ENCODE measurements around the gene EML5. TPM values are rescaled to one million over a fixed set of nuclear protein-coding genes. Genes with fewer than 3 reads are reported as not detected.

Gene EML5
- total and polyA plus RNA-seq, 2 donors (not counting 3 experiments of a cell fraction or from before 2014, with no cell fraction given), result not detected

GRCh38 chr14:88565427-88565826 lies 227.3 kb downstream of the EML5 start:
- no peak for TF ChIP-seq GATA2 (IDR thresholded peaks at IDR 0.05; ENCODE audit: insufficient read depth, insufficient read length, low read depth, low read length)
- TF ChIP-seq JUN (IDR thresholded peaks at IDR 0.05; ENCODE audit: borderline replicate concordance, insufficient read depth, insufficient read length, low read depth), result no peak
- no peak for TF ChIP-seq POLR2AphosphoS5 (IDR thresholded peaks at IDR 0.05; ENCODE audit: insufficient read depth, low read depth, low read length)
- TF ChIP-seq EZH2 (IDR thresholded peaks at IDR 0.05; ENCODE audit: borderline replicate concordance, low read depth, low read length, severe bottlenecking), result no peak
- TF ChIP-seq CTCF (IDR thresholded peaks at IDR 0.05; ENCODE audit: extremely low read depth in 1 of 2, insufficient read depth in 1 of 2, low read depth in 1 of 2, low read length in 2 of 2), result no peak
- TF ChIP-seq FOS (IDR thresholded peaks at IDR 0.05; ENCODE audit: borderline replicate concordance, insufficient read depth, low read length), result no peak
- TF ChIP-seq, protein P1, sequence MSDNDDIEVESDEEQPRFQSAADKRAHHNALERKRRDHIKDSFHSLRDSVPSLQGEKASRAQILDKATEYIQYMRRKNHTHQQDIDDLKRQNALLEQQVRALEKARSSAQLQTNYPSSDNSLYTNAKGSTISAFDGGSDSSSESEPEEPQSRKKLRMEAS (IDR thresholded peaks at IDR 0.05; ENCODE audit: insufficient read depth, insufficient read length), result no peak
- TF ChIP-seq MYC (IDR thresholded peaks at IDR 0.05; ENCODE audit: low read depth, low read length), result no peak
- no peak for TF ChIP-seq POLR2A (IDR thresholded peaks at IDR 0.05; ENCODE audit: low read depth, low read length)
- no peaks in the 10 kb centered on the region for H3K9me3 ChIP-seq (replicated peaks; ENCODE audit: control insufficient read depth, insufficient read depth, low read length)
- DNase-seq (ENCODE audit: low read depth, low spot score) (no peak), FAIRE-seq (no peak)
- dilution Hi-C loops (cut with MboI; ENCODE audit: extremely low pct_ligation_motif_present, low sequenced_read_pairs), result no loop called here
- POLR2A ChIA-PET, result no interaction called here
- H3K9me1 ChIP-seq (replicated peaks; ENCODE audit: control insufficient read depth, extremely low read depth, insufficient read depth, low read length), result no peaks in the 10 kb centered on the region
- H3K27me3 ChIP-seq (ENCODE audit: control insufficient read depth in 2 of 2, insufficient read depth in 2 of 2, low read length in 2 of 2), result no peaks in the 10 kb centered on the region
- no peak overlapping the region for H3K4me3 ChIP-seq (replicated peaks in 1 of 3; ENCODE audit: insufficient read depth in 1 of 3, low read depth in 1 of 3, low read length in 3 of 3)
- H3K36me3 ChIP-seq (ENCODE audit: control insufficient read depth in 2 of 2, extremely low read depth in 1 of 2, insufficient read depth in 2 of 2, low read length in 2 of 2), result peaks cover 10 to 13% of the 10 kb centered on the region in 2 experiments
- H3K4me2 ChIP-seq (ENCODE audit: insufficient read depth, low read length), result no peak overlapping the region
- peaks cover 21% of the 10 kb centered on the region for H3K79me2 ChIP-seq (ENCODE audit: control insufficient read depth, insufficient read depth, low read length)
- H3K9ac ChIP-seq (replicated peaks; ENCODE audit: extremely low read depth, insufficient read depth, low read length), result no peak overlapping the region
- H4K20me1 ChIP-seq (replicated peaks; ENCODE audit: control insufficient read depth, extremely low read depth, insufficient read depth, low read length), result peaks cover 3% of the 10 kb centered on the region
- no TSS peak for BruUV-seq (replicated peaks)
- no peak overlapping the region for H3K27ac ChIP-seq (ENCODE audit: insufficient read depth, low read depth, low read length)
- CTCF ChIA-PET, result no interaction called here
- no peak overlapping the region for H2AFZ ChIP-seq (ENCODE audit: low read depth, low read length)
- H3K4me1 ChIP-seq (ENCODE audit: control insufficient read depth, extremely low read depth, insufficient read depth, low read length), result peaks cover 14% of the 10 kb centered on the region
- intact Hi-C loops (cut with micrococcal nuclease), result no loop called here

All from endothelial cell of umbilical vein (primary cell).